KG1 (cell line): Measurements from ENCODE around the gene RNU5D-1.

Experiments
- DNase-seq: peaks from one replicate; lab custom pipeline; 2025; lab: John Stamatoyannopoulos, UW

Gene RNU5D-1

GRCh38 chr1:44724955-44725698, 5.8 kb downstream of the RNU5D-1 start:
- no peak for DNase-seq

GRCh38 chr1:44724296-44724954, 6.5 kb downstream of the RNU5D-1 start:
- DNase-seq, result no peak

- peak; percentile 96 for DNase-seq
Observed at GRCh38 chr1:44723496-44724295, 7.3 kb downstream of the RNU5D-1 start.

- peak; percentile 96 for DNase-seq
Observed at GRCh38 chr1:44723064-44723463, 7.9 kb downstream of the RNU5D-1 start.

- DNase-seq, result peak; percentile 91
Observed at GRCh38 chr1:44721485-44722361, 9.2 kb downstream of the RNU5D-1 start.

- no peak for DNase-seq
Observed at GRCh38 chr1:44720281-44720680, 10.7 kb downstream of the RNU5D-1 start.

- DNase-seq, result no peak
Observed at GRCh38 chr1:44719318-44719717, 11.7 kb downstream of the RNU5D-1 start.

- no peak for DNase-seq
Observed at GRCh38 chr1:44718091-44718490, 12.9 kb downstream of the RNU5D-1 start.

- no peak for DNase-seq
Observed at GRCh38 chr1:44717653-44718052, 13.3 kb downstream of the RNU5D-1 start.

GRCh38 chr1:44717156-44717555, 13.8 kb downstream of the RNU5D-1 start:
- DNase-seq, result no peak

- peak; percentile 64 for DNase-seq
Observed at GRCh38 chr1:44714944-44715571, 15.9 kb downstream of the RNU5D-1 start.

- DNase-seq, result no peak
Observed at GRCh38 chr1:44714532-44714931, 16.4 kb downstream of the RNU5D-1 start.

- no peak for DNase-seq
Observed at GRCh38 chr1:44713321-44713781, 17.6 kb downstream of the RNU5D-1 start.

GRCh38 chr1:44707959-44708831, 22.8 kb downstream of the RNU5D-1 start:
- no peak for DNase-seq

GRCh38 chr1:44707112-44707881, 23.7 kb downstream of the RNU5D-1 start:
- DNase-seq, result no peak

- DNase-seq, result no peak
Observed at GRCh38 chr1:44705938-44706337, 25.0 kb downstream of the RNU5D-1 start.

GRCh38 chr1:44705470-44705869, 25.5 kb downstream of the RNU5D-1 start:
- DNase-seq, result no peak

GRCh38 chr1:44701141-44701573, 29.8 kb downstream of the RNU5D-1 start:
- DNase-seq, result no peak

GRCh38 chr1:44700573-44700972, 30.4 kb downstream of the RNU5D-1 start:
- DNase-seq, result no peak
